HT1080 (cell line): ENCODE measurements around the gene PHIP. TPM values are rescaled to one million over a fixed set of nuclear protein-coding genes. Genes with fewer than 3 reads are reported as not detected.

Experiments used
- DNase-seq: peaks from one replicate; pipeline ENCODE4 v3.0.0-alpha.2; 2015; ENCODE audit warnings: low read depth
- total RNA-seq: library from RNA; depleted of rRNA; stranded (reverse); fragments of >200 nt; shearing (Covaris generic); gene quantifications from 2 replicates; pipeline ENCODE4 v1.2.3, GENCODE V29; 2014

PHIP gene
- total RNA-seq, 1 experiment from 2014 or later, result 11.3 TPM

GRCh38 chr6:79071547-79071946 is 6.5 kb downstream of the PHIP start:
- no peak for DNase-seq

- DNase-seq, result no peak
Observed at GRCh38 chr6:79070206-79070825, 7.7 kb downstream of the PHIP start.

DNA sequence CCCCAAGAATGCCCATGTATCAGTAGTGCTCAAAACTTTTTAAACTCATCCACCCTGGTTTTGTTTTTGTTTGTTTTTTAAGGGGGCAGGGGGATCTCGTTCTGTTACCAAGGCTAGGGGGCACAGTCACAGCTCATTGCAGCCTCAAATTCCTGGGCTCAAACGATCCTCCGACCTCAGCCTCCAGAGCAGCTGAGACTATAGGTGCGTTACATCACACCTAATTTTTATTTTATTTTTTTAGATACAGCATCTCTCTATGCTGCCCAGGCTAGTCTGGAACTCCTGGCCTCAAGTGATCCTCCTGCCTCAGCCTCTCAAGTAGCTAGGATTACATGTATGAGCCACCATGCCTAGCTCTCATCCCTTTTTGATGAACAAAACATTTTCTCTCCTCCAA is 11.2 kb downstream of the PHIP start:
- no peak for DNase-seq

DNA sequence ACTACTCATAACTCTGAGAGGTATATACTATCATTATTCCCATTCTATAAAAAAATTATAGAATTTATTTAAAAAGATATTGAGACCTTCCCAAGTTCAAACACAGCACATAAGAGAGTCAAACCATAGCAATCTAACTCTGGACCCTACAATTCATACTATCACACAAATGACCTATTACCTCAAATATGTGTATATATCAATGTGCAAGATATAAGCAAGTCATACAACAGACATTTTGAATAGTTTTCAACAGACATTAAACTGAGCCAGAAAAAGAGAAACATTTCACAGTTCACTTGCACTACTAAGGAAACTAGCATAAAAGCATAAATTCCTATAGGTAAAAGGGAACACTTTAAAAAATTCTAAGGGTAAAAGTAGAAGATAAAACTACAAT is 11.7 kb downstream of the PHIP start:
- no peak for DNase-seq

DNA sequence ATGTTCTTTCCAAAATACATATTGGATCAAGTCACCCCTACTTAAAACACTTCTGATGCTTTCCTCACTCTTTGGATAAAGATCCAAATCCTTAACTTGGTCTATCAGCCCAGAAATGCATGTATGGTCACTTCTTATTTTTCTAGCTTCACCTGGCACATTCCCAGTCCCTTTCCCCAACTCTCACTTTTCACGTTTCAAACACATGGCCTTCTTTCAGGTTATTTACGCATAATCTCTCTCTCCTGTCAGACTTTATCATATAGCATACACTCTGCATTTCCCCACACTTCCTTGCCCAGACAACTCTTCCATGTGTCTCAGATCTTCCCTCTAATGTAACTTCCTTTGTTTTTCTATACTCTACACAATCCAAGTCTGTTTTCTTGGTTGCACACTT is 12.8 kb downstream of the PHIP start:
- no peak for DNase-seq

DNA sequence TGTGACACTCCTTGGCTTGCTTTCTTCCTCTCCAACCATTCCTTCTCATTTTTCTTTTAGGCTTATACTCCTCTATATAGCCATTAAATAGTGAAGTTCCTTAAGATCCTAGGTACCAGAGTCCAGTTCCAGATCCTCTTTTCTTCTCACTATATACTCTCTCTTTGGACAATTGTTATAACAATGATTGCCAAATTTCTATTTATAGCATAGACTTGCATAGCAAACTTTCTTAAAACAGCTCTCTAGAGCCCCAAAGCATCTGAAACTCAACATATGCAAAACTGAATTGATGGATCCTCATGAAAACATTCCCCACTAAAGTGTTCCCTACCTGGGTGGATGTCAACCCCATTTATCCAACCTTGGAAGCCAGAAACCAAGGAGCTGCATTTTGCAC is 13.4 kb downstream of the PHIP start:
- no peak for DNase-seq

GRCh38 chr6:79062708-79063107 is 15.3 kb downstream of the PHIP start:
- DNase-seq, result no peak

DNA sequence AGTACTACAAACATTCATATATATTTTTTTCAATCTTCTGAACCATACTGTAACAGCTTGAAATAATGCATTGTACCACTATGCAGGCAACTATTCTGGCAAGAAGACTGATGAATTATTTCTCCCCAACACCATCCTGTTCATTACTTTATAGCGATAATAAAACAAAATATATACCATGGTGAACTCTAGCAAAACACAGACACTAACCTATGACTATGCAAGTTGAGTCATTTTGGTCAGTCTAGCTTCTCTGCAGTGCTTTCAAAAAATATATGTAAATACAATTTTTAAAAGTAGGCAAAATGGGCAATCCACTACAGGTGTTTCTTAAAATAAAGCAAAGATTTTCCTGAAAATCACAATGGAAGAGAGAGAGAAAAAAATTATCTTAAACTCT is 20.3 kb downstream of the PHIP start:
- DNase-seq, result no peak

- DNase-seq, result no peak
Observed at GRCh38 chr6:79056226-79056625, 21.8 kb downstream of the PHIP start.

- peak; percentile 25 for DNase-seq
Observed at GRCh38 chr6:79048611-79049010, 29.4 kb downstream of the PHIP start.

GRCh38 chr6:79047072-79047471 is 31.0 kb downstream of the PHIP start:
- DNase-seq, result no peak

- no peak for DNase-seq
Observed at GRCh38 chr6:79045966-79046365, 32.1 kb downstream of the PHIP start.

- DNase-seq, result no peak
Observed at GRCh38 chr6:79042799-79043126, 35.3 kb downstream of the PHIP start.

DNA sequence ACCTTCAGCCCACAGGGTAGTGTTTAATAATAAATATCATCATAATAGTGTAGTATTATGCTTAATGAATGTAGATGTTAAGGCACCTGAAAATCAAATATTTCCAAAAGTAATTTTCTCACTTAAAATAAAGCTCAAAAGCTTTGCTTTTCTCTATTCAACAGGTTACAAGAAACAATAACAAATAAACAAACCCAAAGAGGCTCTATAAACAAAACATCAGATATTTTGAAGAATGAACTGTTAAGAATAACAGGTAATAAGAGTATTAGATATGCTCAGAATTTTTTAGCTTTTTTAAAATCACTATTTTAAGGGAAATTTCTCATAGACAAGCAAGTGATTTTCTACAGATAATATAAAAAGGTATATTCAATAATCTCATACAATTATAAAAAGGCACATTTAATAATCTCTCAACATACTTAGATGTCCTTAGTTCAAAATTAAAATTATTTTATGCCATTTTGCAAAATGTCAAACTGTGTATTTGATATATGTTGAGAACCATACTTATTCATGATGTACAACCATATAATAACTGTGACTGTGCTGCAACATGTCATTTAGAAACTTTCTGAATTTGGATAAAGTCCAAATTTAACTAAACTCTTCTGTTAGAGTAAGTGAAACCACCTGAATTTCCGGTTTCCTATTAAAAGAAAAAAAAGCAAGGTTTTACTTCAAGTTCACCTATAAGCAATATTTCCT is 35.8 kb downstream of the PHIP start:
- DNase-seq, result no peak

- DNase-seq, result no peak
Observed at GRCh38 chr6:79040083-79040482, 38.0 kb downstream of the PHIP start.

- DNase-seq, result no peak
Observed at GRCh38 chr6:79038061-79038460, 40.0 kb downstream of the PHIP start.

DNA sequence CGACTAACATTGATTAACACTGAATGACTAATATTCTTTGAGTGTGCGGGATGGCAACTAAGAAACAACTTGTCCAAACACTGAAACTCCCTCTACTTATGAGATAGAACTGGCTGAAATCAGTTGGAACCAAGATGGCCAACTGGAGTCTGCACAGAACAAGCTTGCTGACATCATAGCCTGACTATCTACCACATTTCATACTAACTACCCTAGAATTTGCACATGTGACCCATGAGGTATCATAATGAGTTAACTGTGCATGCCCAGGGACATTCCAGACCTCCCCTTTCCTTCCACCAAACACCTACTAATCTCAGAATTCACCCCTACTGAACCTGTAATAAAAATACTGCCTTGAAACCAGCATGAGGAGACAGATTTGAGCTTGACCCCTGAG is 43.2 kb downstream of the PHIP start:
- peak; percentile 1 for DNase-seq

- no peak for DNase-seq
Observed at GRCh38 chr6:79033279-79033678, 44.8 kb downstream of the PHIP start.

DNA sequence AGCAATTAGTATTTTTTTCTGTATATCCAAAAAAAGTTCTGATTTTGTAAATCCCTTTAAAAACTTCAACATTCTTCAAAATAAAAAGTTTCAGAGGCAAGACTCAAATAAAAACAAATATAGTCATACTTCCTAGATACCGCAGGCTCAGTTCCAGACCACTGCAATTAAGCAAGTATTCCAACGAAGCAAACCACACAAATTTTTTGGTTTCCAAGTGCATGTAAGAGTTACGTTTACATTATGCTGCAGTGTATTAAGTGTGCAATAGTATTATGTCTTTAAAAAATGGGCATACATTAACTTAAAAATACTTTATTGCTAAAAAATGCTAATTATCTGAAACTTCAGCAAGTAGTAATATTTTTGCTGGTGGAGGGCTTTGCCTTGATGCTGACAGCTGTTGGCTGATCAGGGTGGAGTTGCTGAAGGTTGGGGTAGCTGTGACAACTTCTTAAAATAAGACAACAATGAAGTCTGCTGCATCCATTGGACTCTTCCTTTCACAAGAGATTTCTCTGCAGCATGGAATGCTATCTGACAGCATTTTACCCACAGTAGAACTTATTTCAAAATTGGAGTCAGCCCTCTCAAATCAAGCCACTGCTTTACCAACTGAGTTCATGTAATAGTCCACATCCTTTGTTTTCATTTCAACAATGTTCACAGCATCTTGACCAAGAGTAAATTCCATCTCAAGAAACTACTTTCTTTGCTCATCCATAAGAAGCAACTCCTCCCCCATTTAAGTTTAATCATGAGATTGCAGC is 46.0 kb downstream of the PHIP start:
- no peak for DNase-seq

- no peak for DNase-seq
Observed at GRCh38 chr6:79030511-79030910, 47.5 kb downstream of the PHIP start.

DNA sequence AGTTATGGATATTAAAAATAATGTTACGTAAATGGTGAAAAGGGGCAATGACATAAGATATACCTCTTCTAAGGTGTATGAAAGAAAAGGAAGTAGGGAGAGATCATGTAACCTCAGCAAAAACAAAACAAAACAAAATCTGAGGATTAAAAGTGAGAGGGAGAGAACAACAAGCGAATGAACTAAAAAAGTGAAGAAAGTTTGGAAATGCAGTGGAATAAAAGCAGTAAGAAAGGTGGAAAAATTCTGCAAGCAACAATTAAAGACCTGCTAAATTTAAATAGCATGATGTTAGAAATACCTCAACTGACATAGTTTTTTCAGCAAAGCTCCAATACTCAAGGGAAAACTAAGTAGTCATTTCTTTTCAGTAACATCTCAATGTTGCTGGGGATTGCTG is 48.0 kb downstream of the PHIP start:
- DNase-seq, result no peak

DNA sequence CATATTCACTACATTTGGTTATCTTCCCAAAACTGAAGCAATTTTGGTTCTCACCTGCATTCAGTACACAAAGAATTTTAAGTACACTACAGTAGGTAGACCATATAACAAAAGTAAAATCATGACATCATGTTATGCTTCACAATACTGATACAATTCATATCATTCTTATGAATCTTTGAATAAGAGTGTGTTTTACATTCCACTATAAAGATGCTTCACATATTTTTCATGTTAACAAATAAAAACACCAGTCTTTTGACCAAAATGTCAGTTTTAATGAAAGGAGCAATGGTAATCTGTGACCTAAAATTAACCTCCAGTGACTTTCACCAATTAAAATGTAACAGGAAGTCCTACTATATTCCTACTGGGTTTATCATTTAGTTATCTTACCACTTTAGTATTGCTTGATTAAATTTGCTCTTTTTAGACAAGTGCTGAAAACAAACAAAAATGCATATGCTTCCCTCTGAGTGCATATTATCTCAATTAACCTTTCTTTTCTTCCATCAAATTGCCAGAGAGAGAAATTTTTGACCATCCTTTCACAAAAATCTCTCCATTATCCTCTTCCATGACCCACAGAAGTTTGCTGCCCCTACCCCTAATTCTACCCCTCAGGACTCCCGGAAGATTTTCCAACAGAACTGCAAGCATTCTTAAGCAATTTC is 49.3 kb downstream of the PHIP start:
- DNase-seq, result no peak
